Measurements from ENCODE around the gene YBX1.

- TF ChIP-seq CTCF (IDR thresholded peaks at IDR 0.05 in 8 of 11, conservative IDR thresholded peaks at IDR 0.05 in 3 of 11) (no peak), POLR2A (IDR thresholded peaks at IDR 0.05) (no peak)
Observed at GRCh38 chr1:42689912-42690311, 7.7 kb downstream of the YBX1 start.

All from spleen (tissue), 7 donors.